LNCAP (cell line): ENCODE data around the gene PIGO.

Experiments used
- TF ChIP-seq, protein P1 (sequence below): fragments of 450-650 bp; IDR thresholded peaks from 2 replicates; pipeline ENCODE4 v1.5.1; 2017; ENCODE audit warnings: mild to moderate bottlenecking

PIGO gene

DNA sequence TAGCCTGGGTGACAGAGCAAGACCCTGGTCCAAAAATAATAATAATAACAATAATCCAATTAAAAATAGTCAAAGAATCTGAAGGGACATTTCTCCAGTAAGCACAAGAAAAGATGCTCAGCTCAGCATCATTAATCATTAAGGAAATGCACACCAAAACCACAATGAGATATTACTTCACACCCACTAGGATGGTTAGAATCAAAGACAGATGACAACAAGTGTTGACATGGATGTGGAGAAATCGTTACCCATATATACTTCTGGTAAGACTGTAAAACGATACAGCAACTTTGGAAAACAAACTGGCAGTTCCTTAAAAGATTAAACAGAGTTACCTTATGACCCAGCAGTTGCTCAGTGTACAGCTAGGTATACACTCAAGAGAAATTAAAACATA lies 11.3 kb downstream of the PIGO start:
- TF ChIP-seq, protein P1, sequence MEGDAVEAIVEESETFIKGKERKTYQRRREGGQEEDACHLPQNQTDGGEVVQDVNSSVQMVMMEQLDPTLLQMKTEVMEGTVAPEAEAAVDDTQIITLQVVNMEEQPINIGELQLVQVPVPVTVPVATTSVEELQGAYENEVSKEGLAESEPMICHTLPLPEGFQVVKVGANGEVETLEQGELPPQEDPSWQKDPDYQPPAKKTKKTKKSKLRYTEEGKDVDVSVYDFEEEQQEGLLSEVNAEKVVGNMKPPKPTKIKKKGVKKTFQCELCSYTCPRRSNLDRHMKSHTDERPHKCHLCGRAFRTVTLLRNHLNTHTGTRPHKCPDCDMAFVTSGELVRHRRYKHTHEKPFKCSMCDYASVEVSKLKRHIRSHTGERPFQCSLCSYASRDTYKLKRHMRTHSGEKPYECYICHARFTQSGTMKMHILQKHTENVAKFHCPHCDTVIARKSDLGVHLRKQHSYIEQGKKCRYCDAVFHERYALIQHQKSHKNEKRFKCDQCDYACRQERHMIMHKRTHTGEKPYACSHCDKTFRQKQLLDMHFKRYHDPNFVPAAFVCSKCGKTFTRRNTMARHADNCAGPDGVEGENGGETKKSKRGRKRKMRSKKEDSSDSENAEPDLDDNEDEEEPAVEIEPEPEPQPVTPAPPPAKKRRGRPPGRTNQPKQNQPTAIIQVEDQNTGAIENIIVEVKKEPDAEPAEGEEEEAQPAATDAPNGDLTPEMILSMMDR, result no peak

DNA sequence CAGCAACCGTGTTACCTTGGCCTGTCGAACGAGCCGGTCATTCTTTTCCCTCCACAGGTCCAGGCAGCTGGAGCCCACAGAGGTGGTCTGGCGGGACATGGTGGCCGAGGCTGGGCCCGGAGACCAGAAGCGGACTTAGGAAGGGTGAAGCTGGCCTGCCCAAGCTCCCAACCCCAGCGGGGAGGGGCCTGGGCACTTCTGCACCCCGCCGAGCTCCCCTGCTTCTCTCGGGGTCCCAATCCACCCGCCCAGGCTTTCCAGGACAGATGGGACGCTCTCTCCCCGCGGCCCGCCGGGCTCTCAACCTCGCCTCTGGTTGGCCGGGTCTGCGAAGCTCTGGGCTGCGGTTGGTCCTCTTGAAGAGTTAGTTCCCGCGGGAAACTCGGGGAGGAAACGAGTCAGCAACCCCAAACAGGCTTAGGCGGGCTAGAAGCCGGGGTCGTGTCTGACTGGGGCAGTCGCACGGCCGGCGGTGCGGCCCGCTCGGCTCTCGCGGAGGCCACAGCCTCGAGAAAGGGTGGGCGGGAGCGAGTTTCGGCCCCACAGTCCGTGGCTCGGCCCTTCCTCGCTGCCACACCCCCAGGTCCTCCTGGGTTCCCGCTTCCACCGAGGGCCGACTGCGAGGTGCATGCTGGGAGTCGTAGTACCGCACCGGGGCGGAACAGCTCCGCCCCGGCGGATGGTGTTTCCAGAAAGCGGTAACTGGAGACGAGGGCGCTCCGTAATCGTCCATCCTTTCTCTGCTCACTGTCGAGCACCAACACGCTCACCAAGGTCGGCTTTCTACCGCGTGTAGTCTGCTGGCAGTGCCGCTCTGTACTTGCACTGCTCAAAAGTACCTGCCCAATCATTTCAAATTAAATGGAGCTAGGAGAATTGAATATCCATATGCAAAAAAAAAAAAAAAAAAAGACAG lies 16.7 kb downstream of the PIGO start, which contains the start of gene FANCG:
Gene FANCG, minus strand, starts transcription at position 517 of the 916 bp plus-strand sequence. Its CDS starts 418 bp downstream, at position 99.
- TF ChIP-seq, protein P1, result no peak

DNA sequence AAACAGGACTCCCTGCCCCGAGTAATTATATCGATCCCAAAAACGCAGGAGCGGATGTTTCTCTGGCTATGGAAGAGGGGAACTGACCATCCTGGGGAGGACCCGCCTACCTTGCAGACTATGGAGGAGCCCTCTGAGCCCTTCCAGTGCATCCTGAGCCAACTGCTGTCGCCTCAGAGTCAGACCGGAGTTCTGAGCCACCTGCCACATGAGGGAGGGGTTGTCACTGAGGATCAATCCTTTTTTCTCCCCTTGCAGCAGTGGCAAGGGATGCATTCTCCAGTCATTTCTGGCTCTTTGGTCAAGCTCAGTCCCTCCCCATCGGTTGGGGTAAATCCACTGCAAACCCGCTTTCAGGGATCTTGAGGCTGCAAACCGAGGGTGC lies 17.4 kb downstream of the PIGO start:
- TF ChIP-seq, protein P1, result no peak

DNA sequence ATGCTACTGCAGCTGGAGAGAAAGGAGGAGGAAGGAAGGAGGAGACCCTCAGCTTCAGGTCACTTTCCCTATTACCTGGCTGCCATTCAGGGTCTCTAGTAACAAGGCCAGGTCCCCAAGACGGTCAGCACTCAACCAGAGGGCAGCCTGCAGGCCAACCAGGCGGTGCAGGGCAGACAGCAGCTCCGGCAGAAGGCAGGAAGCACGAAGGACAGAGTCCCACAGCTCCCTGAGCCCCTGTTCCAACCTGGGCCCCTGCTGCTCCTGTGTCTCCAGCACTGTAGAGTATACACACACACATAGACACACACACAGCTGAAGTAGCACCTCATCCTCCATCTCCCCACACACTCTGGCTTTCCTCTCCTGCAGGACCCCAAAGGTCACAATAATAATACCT lies 18.3 kb downstream of the PIGO start:
- TF ChIP-seq, protein P1, result no peak

DNA sequence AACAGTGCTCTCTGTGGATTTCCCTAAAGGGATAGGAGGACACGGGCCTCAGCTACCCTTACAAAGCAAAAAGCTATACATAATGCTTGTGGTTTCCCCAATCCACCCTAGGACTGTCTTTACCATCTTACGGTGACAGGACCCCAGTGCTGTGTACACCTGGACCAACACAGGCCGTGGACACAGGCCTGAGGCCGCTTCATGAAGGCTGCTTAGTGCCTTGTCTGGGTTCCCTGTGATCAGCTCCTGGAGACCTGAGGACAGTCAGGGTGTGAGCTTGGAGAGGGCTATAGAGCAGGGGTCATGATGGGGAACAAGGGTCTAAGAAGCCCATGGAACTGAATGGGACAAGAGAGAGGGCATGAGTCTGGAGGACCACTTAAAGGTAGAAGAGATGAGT lies 19.5 kb downstream of the PIGO start:
- TF ChIP-seq, protein P1, result no peak

DNA sequence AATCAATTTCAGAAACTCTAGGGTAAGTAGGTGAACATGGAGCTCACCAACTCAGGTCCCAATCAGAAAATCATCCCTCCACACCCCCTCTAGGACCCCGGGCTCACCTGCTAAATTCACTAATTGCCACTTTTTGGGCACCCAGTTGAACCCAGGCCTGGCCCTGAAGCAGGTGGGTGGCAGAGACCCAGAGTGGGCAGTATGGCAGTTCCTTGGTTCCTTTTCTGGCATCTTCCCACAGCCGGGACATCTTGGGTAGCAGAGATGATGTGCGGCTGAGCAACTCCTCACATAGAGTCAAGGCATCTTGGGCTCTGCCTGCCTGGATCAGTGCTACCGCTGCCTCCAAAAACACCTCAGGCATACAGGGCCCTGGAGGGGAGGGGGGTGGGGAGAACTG lies 21.0 kb downstream of the PIGO start:
- TF ChIP-seq, protein P1, result no peak

DNA sequence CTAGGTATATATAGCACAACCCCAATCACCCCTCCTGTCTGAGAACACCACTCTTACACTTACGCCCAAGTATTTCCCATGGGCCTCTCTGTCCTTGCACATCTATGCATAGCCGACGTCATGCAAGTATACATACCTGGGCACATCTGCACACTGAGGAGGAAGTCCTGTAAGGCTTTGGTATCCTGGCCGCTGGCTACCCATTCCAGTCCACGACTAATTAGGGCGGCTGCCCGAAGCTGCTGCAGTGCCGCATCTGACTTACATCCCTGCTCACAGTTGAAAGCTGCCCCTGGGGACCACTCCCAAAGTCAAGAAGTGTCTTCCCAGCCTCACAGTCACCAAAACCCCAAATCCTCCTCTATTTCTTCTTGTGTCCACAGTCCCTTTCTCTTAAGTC lies 21.6 kb downstream of the PIGO start:
- TF ChIP-seq, protein P1, result no peak
